RWPE1 (cell line): ENCODE measurements around the gene TBC1D21.

Experiments used
- CTCF ChIA-PET: fragments of 350-600 bp; sonication (Branson Sonifier 250); formaldehyde crosslinking; extraction: SDS; loops from one replicate; lab custom pipeline; 2021; lab: Yijun Ruan, JAX
- POLR2A ChIA-PET: fragments of 400-600 bp; formaldehyde crosslinking; extraction: SDS; loops from one replicate; lab custom pipeline; 2020; ENCODE audit warnings: antibody characterized with exemption; ENCODE audit not compliant: low non-redundant PET; lab: Yijun Ruan, JAX
- DNase-seq: peaks from one replicate; pipeline ENCODE4 v3.0.0; 2012; ENCODE audit warnings: low spot score
- H3K27ac ChIP-seq: fragments of 450-650 bp; 2 replicates; pipeline ENCODE4 v1.5.1; 2017
- TF ChIP-seq, protein P1 (sequence below): fragments of 450-650 bp; conservative IDR thresholded peaks from 2 replicates; pipeline ENCODE4 v1.5.1; 2017; ENCODE audit warnings: low read depth, mild to moderate bottlenecking

TBC1D21 gene

DNA sequence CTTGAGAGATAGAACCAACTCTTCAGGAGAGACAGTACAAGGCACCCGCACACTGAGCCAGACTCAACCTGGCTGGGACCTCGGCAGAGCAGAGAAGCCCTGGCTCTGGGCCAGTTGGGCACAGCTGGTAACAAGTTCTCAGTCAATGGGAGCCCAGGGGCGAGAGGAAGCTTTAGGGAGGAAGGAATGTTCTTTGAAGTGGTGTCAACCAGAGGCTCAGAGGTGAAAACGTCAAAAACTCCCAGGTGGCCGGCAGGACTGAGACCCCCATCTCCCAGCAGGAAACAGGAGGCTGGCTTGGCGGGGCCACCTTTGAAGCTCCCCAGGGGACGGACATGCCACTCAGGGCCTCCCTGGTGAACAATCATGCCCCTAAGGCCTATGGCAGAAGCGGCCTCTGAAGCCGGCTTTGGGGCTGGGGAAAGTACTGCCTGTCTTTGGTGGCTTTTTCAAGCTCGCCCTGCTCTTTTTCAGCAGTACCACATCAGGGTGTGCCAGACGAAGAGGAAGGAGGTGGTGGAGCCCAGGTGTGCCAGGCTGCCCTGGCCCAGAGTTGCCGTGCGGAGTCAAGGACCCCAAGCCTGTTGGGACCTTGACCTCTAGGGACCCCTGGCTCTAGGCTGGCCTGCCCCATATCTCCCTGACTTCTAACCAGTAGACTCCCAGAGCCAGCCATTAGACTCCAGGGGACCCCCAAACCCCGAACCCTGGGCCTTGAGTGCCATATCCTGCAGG is 16.7 kb upstream of the TBC1D21 start:
- no peak for DNase-seq
- POLR2A ChIA-PET: interaction anchor here (0.6 kb wide), 1 partner anchor 430 kb away, joined by 3 read pairs; no protein-coding TSS in a partner anchor
- TF ChIP-seq, protein P1, sequence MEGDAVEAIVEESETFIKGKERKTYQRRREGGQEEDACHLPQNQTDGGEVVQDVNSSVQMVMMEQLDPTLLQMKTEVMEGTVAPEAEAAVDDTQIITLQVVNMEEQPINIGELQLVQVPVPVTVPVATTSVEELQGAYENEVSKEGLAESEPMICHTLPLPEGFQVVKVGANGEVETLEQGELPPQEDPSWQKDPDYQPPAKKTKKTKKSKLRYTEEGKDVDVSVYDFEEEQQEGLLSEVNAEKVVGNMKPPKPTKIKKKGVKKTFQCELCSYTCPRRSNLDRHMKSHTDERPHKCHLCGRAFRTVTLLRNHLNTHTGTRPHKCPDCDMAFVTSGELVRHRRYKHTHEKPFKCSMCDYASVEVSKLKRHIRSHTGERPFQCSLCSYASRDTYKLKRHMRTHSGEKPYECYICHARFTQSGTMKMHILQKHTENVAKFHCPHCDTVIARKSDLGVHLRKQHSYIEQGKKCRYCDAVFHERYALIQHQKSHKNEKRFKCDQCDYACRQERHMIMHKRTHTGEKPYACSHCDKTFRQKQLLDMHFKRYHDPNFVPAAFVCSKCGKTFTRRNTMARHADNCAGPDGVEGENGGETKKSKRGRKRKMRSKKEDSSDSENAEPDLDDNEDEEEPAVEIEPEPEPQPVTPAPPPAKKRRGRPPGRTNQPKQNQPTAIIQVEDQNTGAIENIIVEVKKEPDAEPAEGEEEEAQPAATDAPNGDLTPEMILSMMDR: no peak
- CTCF ChIA-PET: interaction anchor here (0.7 kb wide), 1 partner anchor 192 kb away, joined by 6 read pairs; no protein-coding TSS in a partner anchor
- no peak overlapping the region for H3K27ac ChIP-seq

DNA sequence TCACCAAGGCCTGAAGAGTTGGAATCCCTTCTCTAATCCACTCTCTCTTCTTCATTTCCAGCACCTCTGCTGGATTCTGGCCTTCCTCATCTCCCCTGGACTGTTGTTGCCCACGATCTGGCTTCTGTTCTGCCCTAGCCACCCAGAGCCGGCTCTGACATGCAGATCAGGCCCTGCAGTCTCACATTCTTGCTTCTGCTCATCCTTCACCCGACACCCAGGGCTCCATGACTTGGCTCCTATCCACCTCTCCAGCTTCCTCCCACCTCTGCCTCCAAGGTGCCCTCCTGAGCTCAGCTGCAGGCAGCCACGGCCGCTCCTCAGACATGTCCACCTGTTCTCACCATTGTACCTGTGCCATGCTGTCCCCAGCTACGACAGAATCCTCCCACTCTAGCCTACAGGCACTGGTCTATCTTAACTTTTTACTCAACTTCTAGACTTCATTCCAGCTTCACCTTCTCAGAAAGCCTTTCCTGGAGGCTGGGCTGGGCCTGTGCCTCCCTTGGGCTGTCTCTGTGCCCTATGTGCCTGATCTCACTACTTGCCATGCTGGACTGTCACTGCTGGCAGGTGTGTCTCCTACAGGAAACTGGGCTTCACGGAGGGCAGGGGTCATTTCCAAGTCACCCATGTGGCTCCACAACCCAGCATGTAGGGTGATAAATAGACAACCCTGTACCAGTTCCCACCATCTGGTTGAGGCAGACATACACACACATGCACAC is 16.0 kb upstream of the TBC1D21 start:
- POLR2A ChIA-PET: interaction anchor here (0.6 kb wide), 2 partner anchors 431 to 531 kb away, joined by 3 read pairs; no protein-coding TSS in a partner anchor
- TF ChIP-seq, protein P1: no peak
- no peak for DNase-seq
- no peak overlapping the region for H3K27ac ChIP-seq
- CTCF ChIA-PET: interaction anchor here (0.7 to 1.3 kb wide), 2 partner anchors 16 to 191 kb away, joined by 4 to 6 read pairs; partner anchors contain the start of gene TBC1D21

DNA sequence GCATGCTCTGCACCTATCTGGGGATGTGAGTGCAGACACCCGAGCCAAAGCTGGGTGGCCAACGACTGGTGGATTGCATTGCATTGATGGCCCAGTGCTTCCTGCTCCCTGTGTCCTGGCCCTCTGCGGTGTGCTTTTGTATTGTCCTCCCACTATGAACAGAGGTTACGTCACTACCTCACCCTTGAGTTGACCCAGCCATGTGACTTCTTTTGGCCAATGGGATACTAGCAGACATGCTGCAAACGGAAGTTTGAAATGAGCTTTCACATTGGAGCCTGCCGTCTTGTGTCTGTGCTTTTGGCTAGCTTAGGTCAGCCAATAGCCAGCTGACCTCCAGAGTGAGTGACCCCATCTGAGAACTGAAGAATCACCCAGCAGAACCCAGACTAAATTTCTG is 15.3 kb upstream of the TBC1D21 start:
- TF ChIP-seq, protein P1: no peak
- CTCF ChIA-PET: interaction anchor here (1.3 kb wide), 1 partner anchor 16 kb away, joined by 4 read pairs; the partner anchor contains the start of gene TBC1D21
- DNase-seq: no peak

DNA sequence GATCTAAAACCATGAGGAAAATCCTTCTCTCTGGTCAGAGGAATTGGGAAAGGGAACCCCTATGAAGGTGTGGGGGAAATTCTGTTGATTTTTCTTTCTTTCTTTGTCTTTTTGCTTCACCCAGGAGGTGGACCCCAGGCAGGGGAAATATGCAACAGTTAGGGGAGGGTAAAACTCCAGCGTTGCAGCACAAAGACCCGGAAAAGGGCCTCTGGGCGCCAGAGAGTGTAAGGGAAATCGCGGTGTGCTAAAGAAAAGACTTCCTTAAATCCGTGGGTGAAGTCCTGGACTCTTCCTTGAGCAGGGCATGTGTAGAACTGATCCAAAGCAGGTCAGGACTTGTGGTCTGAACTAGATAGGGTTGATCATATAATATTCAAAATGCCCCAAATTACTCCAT is 11.1 kb upstream of the TBC1D21 start:
- TF ChIP-seq, protein P1: no peak
- H3K27ac ChIP-seq: no peak overlapping the region
- POLR2A ChIA-PET: no interaction called here
- no peak for DNase-seq
- CTCF ChIA-PET: no interaction called here

More for the DNA sequence above, 15.3 kb upstream of the TBC1D21 start:
- H3K27ac ChIP-seq: no peak overlapping the region
- POLR2A ChIA-PET: interaction anchor here (0.6 kb wide), 1 partner anchor 531 kb away, joined by 3 read pairs; no protein-coding TSS in a partner anchor

DNA sequence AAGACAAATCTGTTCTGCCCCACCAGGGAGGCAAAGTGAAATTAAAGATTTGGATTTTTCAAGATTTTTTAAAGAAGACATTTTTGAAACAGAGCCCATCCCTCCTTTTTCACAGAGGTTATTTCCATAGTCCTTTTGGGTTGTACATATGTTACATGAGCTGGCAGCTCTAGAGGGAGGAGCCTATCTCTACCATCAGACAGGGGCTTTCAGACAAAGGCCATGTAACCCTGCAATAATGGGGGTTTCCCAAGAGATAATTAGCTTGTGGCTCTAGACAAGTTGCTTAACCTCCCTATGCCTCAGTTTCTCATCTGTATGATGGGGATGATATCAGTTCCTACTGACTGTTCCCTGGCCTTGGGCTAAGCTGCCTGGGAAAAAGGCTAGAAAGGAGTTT is 8.0 kb upstream of the TBC1D21 start:
- TF ChIP-seq, protein P1: no peak
- ChIA-PET POLR2A (no interaction called here), CTCF (no interaction called here)
- DNase-seq: no peak
- H3K27ac ChIP-seq: no peak overlapping the region

DNA sequence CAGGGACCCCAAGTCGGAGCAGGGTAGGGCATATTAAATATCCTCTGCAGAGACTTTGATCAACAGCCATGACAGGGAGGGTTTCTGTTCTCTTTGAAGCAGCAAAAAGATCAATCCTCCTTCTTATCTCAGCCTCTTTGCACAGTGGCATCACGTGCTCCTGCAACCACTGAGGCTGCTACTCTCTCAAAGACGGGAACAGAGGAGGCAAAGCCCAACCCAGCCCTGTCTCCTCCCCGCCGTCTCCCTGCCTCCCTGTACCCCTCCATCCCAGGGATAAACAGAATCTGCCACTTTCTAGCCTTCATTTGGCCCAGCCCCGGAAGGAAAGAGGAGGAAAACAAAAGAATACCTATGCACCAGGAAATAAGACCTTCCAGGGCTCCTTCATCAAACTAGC is 7.5 kb upstream of the TBC1D21 start:
- DNase-seq: no peak
- ChIA-PET CTCF (no interaction called here), POLR2A (no interaction called here)
- no peak overlapping the region for H3K27ac ChIP-seq
- TF ChIP-seq, protein P1: no peak
